Caco-2 (cell line): ENCODE measurements around the gene CPLANE2. TPM values are rescaled to one million over a fixed set of nuclear protein-coding genes. Genes with fewer than 3 reads are reported as not detected.

Experiments
- BruUV-seq: library from RNA; stranded (reverse); fragments of 400-500 nt; replicated peaks from 2 replicates; lab custom pipeline; 2021; lab: Mats Ljungman, UMichigan
- CTCF ChIA-PET: fragments of 300-600 bp; sonication (Branson Sonifier 250); formaldehyde crosslinking; loops from one replicate; lab custom pipeline; 2022; ENCODE audit warnings: antibody characterized with exemption; lab: Charles Lee
- POLR2A ChIA-PET: fragments of 300-600 bp; sonication (Branson Sonifier 250); formaldehyde crosslinking; loops from one replicate; lab custom pipeline; 2022; ENCODE audit warnings: antibody characterized with exemption; lab: Charles Lee
- DNase-seq, 2 experiments: peaks; one replicate each; pipeline versions ENCODE4 v3.0.0 to v3.0.0-alpha.2; 2020 to 2022
- H3K27me3 ChIP-seq: replicated peaks from 2 replicates; pipeline ENCODE4 v1.6.0; 2011; ENCODE audit warnings: low read length; ENCODE audit not compliant: control insufficient read depth, insufficient read depth
- H3K36me3 ChIP-seq: 2 replicates; pipeline ENCODE4 v1.5.1; 2011; ENCODE audit warnings: low read length; ENCODE audit not compliant: control insufficient read depth, insufficient read depth
- H3K4me1 ChIP-seq: fragments of 250-450 bp; sonication (Bioruptor Pico); 2 replicates; pipeline ENCODE4 v1.5.1; 2020; ENCODE audit warnings: mild to moderate bottlenecking
- H3K4me3 ChIP-seq: 2 replicates; pipeline ENCODE4 v1.5.1; 2011; ENCODE audit warnings: low read depth, mild to moderate bottlenecking, control low read depth, low read length
- H3K9me3 ChIP-seq: fragments of 250-450 bp; sonication (Bioruptor Pico); 2 replicates; pipeline ENCODE4 v1.5.1; 2020; ENCODE audit warnings: mild to moderate bottlenecking, moderate library complexity
- H3K27ac Mint-ChIP-seq: one replicate; pipeline ENCODE4 v1.8.0; 2022; ENCODE audit warnings: mixed read lengths; ENCODE audit not compliant: unreplicated experiment
- H3K27me3 Mint-ChIP-seq: one replicate; pipeline ENCODE4 v1.8.0; 2022; ENCODE audit warnings: mixed read lengths; ENCODE audit not compliant: insufficient read depth, unreplicated experiment
- H3K36me3 Mint-ChIP-seq: one replicate; pipeline ENCODE4 v1.8.0; 2022; ENCODE audit warnings: mild to moderate bottlenecking, mixed read lengths; ENCODE audit not compliant: insufficient read depth, unreplicated experiment
- H3K4me1 Mint-ChIP-seq: one replicate; pipeline ENCODE4 v1.8.0; 2022; ENCODE audit warnings: low read depth, mixed read lengths; ENCODE audit not compliant: unreplicated experiment
- H3K4me3 Mint-ChIP-seq: one replicate; pipeline ENCODE4 v1.8.0; 2022; ENCODE audit warnings: mild to moderate bottlenecking, moderate library complexity, mixed read lengths; ENCODE audit not compliant: unreplicated experiment
- H3K9me3 Mint-ChIP-seq: one replicate; pipeline ENCODE4 v1.8.0; 2022; ENCODE audit warnings: mixed read lengths; ENCODE audit not compliant: unreplicated experiment
- intact Hi-C: fragments of 100-400 bp; cut with micrococcal nuclease; formaldehyde crosslinking; loops from one replicate; pipeline ENCODE4 v1.10.0; 2022; ENCODE audit not compliant: unreplicated experiment
- total RNA-seq: library from RNA; stranded (reverse); gene quantifications from 2 replicates; pipeline ENCODE4 v1.2.3, GENCODE V29; 2022
- TF ChIP-seq, protein P1 (sequence below), 2 experiments: fragments of 200-600 bp in 1 of 2; IDR thresholded peaks; 1 replicate in 1 of 2; 2 replicates in 1 of 2; pipeline versions ENCODE4 v1.5.1 to v1.8.0; 2011 to 2022; ENCODE audit warnings: antibody characterized with exemption in 1 of 2, control low read depth in 1 of 2, inconsistent platforms in 1 of 2, low read depth in 1 of 2, low read length in 1 of 2, mild to moderate bottlenecking in 1 of 2, moderate library complexity in 1 of 2; ENCODE audit not compliant: insufficient read depth in 1 of 2, severe bottlenecking in 1 of 2, unreplicated experiment in 1 of 2

Gene CPLANE2
- total RNA-seq, 1 experiment from 2014 or later = 4.2 TPM

DNA sequence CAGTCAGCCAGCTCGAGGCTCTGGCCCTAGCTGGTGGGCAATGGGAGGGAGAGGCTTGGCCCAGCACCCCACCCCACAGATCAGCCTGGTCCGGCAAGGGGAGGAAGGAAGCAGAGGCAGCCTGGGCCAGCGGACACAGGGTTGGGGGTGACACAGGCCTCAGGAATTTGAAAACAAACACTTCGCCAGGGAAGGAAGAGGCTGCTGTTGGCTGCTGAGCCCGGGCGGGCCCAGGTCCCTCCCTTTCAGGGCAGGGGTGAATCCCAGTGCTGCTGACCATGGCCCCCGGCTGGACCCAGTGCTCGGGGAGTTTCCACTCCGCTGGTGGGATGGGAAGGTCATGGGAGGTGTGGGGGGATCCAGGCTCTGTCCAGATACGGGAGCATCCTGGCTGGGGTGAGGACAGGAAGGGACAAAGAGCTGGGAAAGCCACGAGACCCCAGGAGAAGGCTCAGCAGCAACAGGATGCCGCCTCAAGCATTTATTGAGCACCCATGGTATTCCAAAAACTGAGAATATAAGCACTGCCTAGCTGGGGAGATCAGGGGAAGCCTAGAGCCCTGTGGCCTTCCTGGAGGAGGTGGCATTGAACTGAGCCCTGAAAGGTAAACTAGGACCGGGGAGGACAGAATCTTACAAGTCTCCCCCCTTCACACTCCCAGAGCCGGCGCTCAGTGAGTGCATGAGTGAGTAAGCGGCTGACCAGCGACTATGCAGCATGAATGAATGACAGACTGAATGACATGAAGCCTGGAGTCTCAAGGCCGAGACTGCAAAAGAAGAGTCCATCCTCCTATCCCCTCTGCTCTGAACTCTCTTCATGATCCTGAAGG lies 54.9 kb downstream of the CPLANE2 start:
- H3K27me3 Mint-ChIP-seq = no peaks in the 10 kb centered on the region
- H3K4me3 ChIP-seq = no peak overlapping the region
- H3K36me3 Mint-ChIP-seq = peaks cover 4% of the 10 kb centered on the region
- TF ChIP-seq, protein P1, sequence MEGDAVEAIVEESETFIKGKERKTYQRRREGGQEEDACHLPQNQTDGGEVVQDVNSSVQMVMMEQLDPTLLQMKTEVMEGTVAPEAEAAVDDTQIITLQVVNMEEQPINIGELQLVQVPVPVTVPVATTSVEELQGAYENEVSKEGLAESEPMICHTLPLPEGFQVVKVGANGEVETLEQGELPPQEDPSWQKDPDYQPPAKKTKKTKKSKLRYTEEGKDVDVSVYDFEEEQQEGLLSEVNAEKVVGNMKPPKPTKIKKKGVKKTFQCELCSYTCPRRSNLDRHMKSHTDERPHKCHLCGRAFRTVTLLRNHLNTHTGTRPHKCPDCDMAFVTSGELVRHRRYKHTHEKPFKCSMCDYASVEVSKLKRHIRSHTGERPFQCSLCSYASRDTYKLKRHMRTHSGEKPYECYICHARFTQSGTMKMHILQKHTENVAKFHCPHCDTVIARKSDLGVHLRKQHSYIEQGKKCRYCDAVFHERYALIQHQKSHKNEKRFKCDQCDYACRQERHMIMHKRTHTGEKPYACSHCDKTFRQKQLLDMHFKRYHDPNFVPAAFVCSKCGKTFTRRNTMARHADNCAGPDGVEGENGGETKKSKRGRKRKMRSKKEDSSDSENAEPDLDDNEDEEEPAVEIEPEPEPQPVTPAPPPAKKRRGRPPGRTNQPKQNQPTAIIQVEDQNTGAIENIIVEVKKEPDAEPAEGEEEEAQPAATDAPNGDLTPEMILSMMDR (IDR thresholded peaks at IDR 0.05; ENCODE audit: insufficient read depth in 1 of 2, low read depth in 1 of 2, low read length in 1 of 2, severe bottlenecking in 1 of 2, unreplicated experiment in 1 of 2) = no peak
- CTCF ChIA-PET = interaction anchor here (0.9 to 1.2 kb wide), 3 partner anchors 26 to 103 kb away, joined by 6 read pairs; partner anchors contain the start of gene EPHA2
- intact Hi-C loops = loop anchor here (2.0 kb wide), 1 partner anchor 35 kb away; no protein-coding TSS in a partner anchor
- no peaks in the 10 kb centered on the region for H3K9me3 Mint-ChIP-seq
- H3K4me1 ChIP-seq = peaks cover 47% of the 10 kb centered on the region
- POLR2A ChIA-PET = interaction anchor here (1.3 kb wide), 1 partner anchor 27 kb away, joined by 7 read pairs; no protein-coding TSS in a partner anchor
- H3K27me3 ChIP-seq = no peaks in the 10 kb centered on the region
- DNase-seq = peak; percentile 82 to 86
- no peaks in the 10 kb centered on the region for H3K36me3 ChIP-seq
- H3K4me1 Mint-ChIP-seq = peaks cover 31% of the 10 kb centered on the region
- no peaks in the 10 kb centered on the region for H3K9me3 ChIP-seq
- H3K27ac Mint-ChIP-seq = peak overlapping the region; percentile 89
- TSS peak; percentile 37 for BruUV-seq
- H3K4me3 Mint-ChIP-seq = peak overlapping the region; percentile 40

Other genes starting within 250 kb of the CPLANE2 start
- 0.16 TPM in 1 of 2 replicates, not detected in the other for gene SRARP, start 232.9 kb downstream of the CPLANE2 start, total RNA-seq
- not detected in 2 replicates for gene HSPB7, start 219.1 kb downstream of the CPLANE2 start, total RNA-seq
- gene CLCNKA, start 215.1 kb downstream of the CPLANE2 start, total RNA-seq = 0.46 TPM in 1 of 2 replicates, not detected in the other
- not detected in 2 replicates for gene CLCNKB, start 193.4 kb downstream of the CPLANE2 start, total RNA-seq
- gene FAM131C, start 163.5 kb downstream of the CPLANE2 start, total RNA-seq = 0.41 and 0.44 TPM in 2 replicates
- gene EPHA2, start 81.1 kb downstream of the CPLANE2 start, total RNA-seq = 31.2 and 37.8 TPM in 2 replicates
- gene ARHGEF19, start 24.5 kb downstream of the CPLANE2 start, total RNA-seq = 7.7 and 8.0 TPM in 2 replicates
- gene FBXO42, start 115.3 kb upstream of the CPLANE2 start, total RNA-seq = 11.3 TPM in 2 replicates
- gene SZRD1, start 130.1 kb upstream of the CPLANE2 start, total RNA-seq = 93.8 and 98.7 TPM in 2 replicates
- gene SPATA21, start 200.2 kb upstream of the CPLANE2 start, total RNA-seq = not detected in 2 replicates
- 28.4 and 29.4 TPM in 2 replicates for gene NECAP2, start 203.5 kb upstream of the CPLANE2 start, total RNA-seq